ENCODE data around the gene PDZD2. TPM values are rescaled to one million over a fixed set of nuclear protein-coding genes. Genes with fewer than 3 reads are reported as not detected.

The PDZD2 gene
- total and polyA plus RNA-seq, 9 donors, result 21.2 to 58.2 (median 37.8) TPM

DNA sequence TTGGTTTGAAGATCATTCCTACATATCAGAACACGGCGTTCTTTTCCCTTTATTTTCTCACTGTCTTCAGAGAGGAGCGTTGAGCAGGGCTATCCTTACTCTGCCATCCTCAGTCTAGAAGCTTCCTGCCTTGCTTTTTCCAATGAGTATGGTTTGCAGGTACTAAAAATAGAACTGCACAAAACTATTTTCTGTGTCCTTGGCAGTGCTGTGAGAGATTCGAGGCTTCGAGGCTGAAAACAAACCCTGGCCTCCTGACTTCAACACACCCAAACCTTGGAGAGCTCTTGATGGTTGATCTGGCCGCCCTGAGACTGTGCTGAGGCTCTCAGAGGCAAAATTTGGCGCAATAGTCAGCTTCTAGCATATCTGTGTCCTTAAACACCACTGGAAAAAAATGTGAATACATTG, 456.3 kb downstream of the PDZD2 start:
- Histone ChIP-seq H3K27me3 (no peaks in the 10 kb centered on the region), H3K4me3 (no peak overlapping the region), H3K4me1 (ENCODE audit: insufficient read depth) (peaks cover 27% of the 10 kb centered on the region), H3K9me3 (no peaks in the 10 kb centered on the region), H3K27ac (peak overlapping the region; percentile 50 to 75), H3K36me3 (no peaks in the 10 kb centered on the region)
- no peak for TF ChIP-seq POLR2A (IDR thresholded peaks at IDR 0.05)
- TF ChIP-seq, protein P1, sequence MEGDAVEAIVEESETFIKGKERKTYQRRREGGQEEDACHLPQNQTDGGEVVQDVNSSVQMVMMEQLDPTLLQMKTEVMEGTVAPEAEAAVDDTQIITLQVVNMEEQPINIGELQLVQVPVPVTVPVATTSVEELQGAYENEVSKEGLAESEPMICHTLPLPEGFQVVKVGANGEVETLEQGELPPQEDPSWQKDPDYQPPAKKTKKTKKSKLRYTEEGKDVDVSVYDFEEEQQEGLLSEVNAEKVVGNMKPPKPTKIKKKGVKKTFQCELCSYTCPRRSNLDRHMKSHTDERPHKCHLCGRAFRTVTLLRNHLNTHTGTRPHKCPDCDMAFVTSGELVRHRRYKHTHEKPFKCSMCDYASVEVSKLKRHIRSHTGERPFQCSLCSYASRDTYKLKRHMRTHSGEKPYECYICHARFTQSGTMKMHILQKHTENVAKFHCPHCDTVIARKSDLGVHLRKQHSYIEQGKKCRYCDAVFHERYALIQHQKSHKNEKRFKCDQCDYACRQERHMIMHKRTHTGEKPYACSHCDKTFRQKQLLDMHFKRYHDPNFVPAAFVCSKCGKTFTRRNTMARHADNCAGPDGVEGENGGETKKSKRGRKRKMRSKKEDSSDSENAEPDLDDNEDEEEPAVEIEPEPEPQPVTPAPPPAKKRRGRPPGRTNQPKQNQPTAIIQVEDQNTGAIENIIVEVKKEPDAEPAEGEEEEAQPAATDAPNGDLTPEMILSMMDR (IDR thresholded peaks at IDR 0.05), result no peak
- DNase-seq, result peak; percentile 71 to 78 (median 73)
- intact Hi-C loops (cut with DNase I), result loop anchor here in 3 of 4 donors (5.0 to 10.0 kb wide), 3 partner anchors 77 to 510 kb away; partner anchors contain the start of gene GOLPH3 (in 1 of the 3)
- WGBS, 3 donors, result 5 to 19% (median 12%) methylated on average over 7 of the region's 7 CpGs

DNA sequence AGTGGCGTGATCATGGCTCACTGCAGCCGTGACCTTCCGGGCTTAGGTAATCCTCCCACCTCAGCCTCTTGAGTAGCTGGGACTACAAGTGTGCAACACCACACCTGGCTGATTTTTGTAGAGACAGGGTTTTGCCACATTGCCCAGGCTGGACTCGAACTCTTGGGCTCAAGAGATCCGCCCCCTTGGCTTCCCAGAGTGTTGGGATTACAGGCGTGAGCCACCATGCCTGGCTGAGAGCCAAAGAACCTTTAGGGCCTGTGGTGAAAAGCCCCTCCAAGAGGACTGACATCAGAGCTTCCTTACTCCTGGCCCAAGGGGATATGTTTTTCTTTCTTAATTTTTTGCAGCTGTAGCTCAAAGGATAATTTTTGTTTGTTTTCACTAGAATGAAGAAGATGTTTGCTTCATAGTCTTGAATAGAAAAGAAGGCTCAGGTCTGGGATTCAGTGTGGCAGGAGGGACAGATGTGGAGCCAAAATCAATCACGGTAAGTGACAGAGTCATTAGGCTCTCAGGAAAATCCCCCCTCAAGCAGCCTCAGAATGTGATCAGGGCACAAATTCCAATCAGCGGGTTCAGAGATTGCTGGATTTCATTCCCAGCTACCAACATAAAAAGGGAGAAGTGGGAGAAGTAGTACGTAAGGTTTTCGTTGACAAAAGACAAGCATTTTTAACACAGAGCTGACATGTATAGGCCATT, 458.1 kb downstream of the PDZD2 start:
- WGBS, 3 donors, result 75 to 83% (median 81%) methylated on average over 10 of the region's 10 CpGs
- H3K36me3 ChIP-seq, result no peaks in the 10 kb centered on the region
- intact Hi-C loops (cut with DNase I), result loop anchor here in 3 of 4 donors (5.0 to 10.0 kb wide), 3 partner anchors 75 to 512 kb away; partner anchors contain the start of gene GOLPH3 (in 1 of the 3)
- peaks cover 21% of the 10 kb centered on the region for H3K4me1 ChIP-seq (ENCODE audit: insufficient read depth)
- no peaks in the 10 kb centered on the region for H3K9me3 ChIP-seq
- no peak for TF ChIP-seq POLR2A (IDR thresholded peaks at IDR 0.05)
- TF ChIP-seq, protein P1 (IDR thresholded peaks at IDR 0.05), result no peak
- TF ChIP-seq EP300 (IDR thresholded peaks at IDR 0.05), result no peak
- H3K27me3 ChIP-seq, result no peaks in the 10 kb centered on the region
- no peak for DNase-seq
- H3K4me3 ChIP-seq, result no peak overlapping the region
- peak overlapping the region in 1 of 2 donors; percentile 63 for H3K27ac ChIP-seq

DNA sequence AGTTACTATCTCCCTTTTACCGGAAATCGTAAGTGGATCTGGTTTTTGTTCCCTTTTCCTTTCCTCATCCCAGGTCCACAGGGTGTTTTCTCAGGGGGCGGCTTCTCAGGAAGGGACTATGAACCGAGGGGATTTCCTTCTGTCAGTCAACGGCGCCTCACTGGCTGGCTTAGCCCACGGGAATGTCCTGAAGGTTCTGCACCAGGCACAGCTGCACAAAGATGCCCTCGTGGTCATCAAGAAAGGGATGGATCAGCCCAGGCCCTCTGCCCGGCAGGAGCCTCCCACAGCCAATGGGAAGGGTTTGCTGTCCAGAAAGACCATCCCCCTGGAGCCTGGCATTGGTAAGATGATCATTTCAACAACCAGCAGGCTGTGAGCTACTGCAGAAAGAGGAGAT, 459.4 kb downstream of the PDZD2 start:
- no peak for DNase-seq
- intact Hi-C loops (cut with DNase I), result loop anchor here in 3 of 4 donors (5.0 to 10.0 kb wide), 3 partner anchors 74 to 513 kb away; partner anchors contain the start of gene GOLPH3 (in 1 of the 3)
- H3K27ac ChIP-seq, result peak overlapping the region; percentile 34 to 63

DNA sequence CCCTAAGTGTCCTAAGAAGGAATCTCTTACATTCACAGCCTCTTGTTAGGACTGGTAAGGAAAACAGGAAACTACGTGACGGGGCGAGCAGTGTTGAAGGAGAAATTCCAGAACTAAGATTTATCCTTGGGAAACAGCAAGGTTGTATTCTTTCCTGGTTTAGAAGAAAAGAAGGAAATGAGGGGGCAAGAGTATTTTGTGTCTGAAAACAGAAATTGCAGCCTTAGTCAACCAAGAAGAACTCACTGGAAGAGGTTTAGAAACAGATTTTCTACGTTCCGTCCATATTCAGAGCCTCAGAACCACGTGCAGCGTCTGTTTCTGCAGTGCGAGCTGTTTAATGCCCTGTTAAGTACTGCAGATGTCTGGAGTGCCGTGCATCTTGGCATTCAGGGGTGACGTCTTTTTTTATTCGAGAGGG, 460.0 kb downstream of the PDZD2 start:
- peaks cover 20% of the 10 kb centered on the region for H3K4me1 ChIP-seq (ENCODE audit: insufficient read depth)
- H3K9me3 ChIP-seq, result no peaks in the 10 kb centered on the region
- TF ChIP-seq, protein P1 (IDR thresholded peaks at IDR 0.05), result no peak
- TF ChIP-seq POLR2A (IDR thresholded peaks at IDR 0.05) (no peak), EP300 (IDR thresholded peaks at IDR 0.05) (no peak)
- 11 to 30% (median 13%) methylated on average over 11 of the region's 11 CpGs for WGBS, 3 donors
- no peaks in the 10 kb centered on the region for H3K36me3 ChIP-seq
- peak overlapping the region in 1 of 2 donors; percentile 63 for H3K27ac ChIP-seq
- H3K4me3 ChIP-seq, result no peak overlapping the region
- intact Hi-C loops (cut with DNase I), result loop anchor here in 3 of 4 donors (5.0 to 10.0 kb wide), 3 partner anchors 73 to 514 kb away; partner anchors contain the start of gene GOLPH3 (in 1 of the 3)
- DNase-seq, result no peak
- no peaks in the 10 kb centered on the region for H3K27me3 ChIP-seq

More for the DNA sequence above, 459.4 kb downstream of the PDZD2 start:
- Histone ChIP-seq H3K9me3 (no peaks in the 10 kb centered on the region), H3K36me3 (no peaks in the 10 kb centered on the region), H3K27me3 (no peaks in the 10 kb centered on the region), H3K4me3 (no peak overlapping the region), H3K4me1 (ENCODE audit: insufficient read depth) (peaks cover 20% of the 10 kb centered on the region)
- WGBS, 3 donors, result 51 to 61% (median 59%) methylated on average over 9 of the region's 9 CpGs
- TF ChIP-seq, protein P1 (IDR thresholded peaks at IDR 0.05), result no peak
- TF ChIP-seq POLR2A (IDR thresholded peaks at IDR 0.05) (no peak), EP300 (IDR thresholded peaks at IDR 0.05) (no peak)
